H1 (cell line): Measurements from ENCODE around the gene FGF4. TPM values are rescaled to one million over a fixed set of nuclear protein-coding genes. Genes with fewer than 3 reads are reported as not detected.
A peak's percentile ranks its signal among the peaks of the same experiment; 100 is the strongest.

Experiments used
- CTCF ChIA-PET: fragments of 300-600 bp; sonication (Branson Sonifier 250); formaldehyde crosslinking; loops from one replicate; lab custom pipeline; 2021; ENCODE audit not compliant: partially characterized antibody; lab: Charles Lee
- POLR2A ChIA-PET: fragments of 300-600 bp; sonication (Branson Sonifier 250); formaldehyde crosslinking; loops from one replicate; lab custom pipeline; 2021; ENCODE audit warnings: inconsistent platforms; ENCODE audit not compliant: partially characterized antibody; lab: Charles Lee
- DNase-seq, 2 experiments: peaks; one replicate each; pipeline versions ENCODE4 v3.0.0 to v3.0.0-alpha.2; 2010 to 2022; ENCODE audit warnings: low spot score in 2 of 2, low read depth in 1 of 2, mixed read lengths in 1 of 2
- FAIRE-seq: peaks from 2 replicates; lab custom pipeline; 2011; peaks lifted over from hg19 to GRCh38; lab: Jason Lieb, UNC
- H2AFZ ChIP-seq: 2 replicates; pipeline ENCODE4 v1.8.1; 2012; ENCODE audit warnings: low read length, inconsistent platforms
- H2AK5ac ChIP-seq: 2 replicates; pipeline ENCODE4 v1.6.1; 2013; ENCODE audit warnings: low read depth, low read length
- H2BK120ac ChIP-seq: replicated peaks from 2 replicates; pipeline ENCODE3; 2013; ENCODE audit warnings: low read depth, low read length, inconsistent platforms
- H2BK12ac ChIP-seq: 2 replicates; pipeline ENCODE4 v1.6.1; 2013; ENCODE audit warnings: low read depth, low read length
- H2BK15ac ChIP-seq: 2 replicates; pipeline ENCODE4 v1.6.1; 2013; ENCODE audit warnings: low read length
- H2BK20ac ChIP-seq: 2 replicates; pipeline ENCODE4 v1.6.1; 2013; ENCODE audit warnings: low read length
- H2BK5ac ChIP-seq: 2 replicates; pipeline ENCODE4 v1.6.1; 2013; ENCODE audit warnings: low read depth, low read length
- H3K14ac ChIP-seq: 2 replicates; pipeline ENCODE4 v1.6.1; 2013; ENCODE audit warnings: inconsistent platforms; ENCODE audit not compliant: insufficient read length
- H3K18ac ChIP-seq: 2 replicates; pipeline ENCODE4 v1.6.1; 2013; ENCODE audit warnings: low read length; ENCODE audit errors: extremely low read depth
- H3K23ac ChIP-seq: 2 replicates; pipeline ENCODE4 v1.6.1; 2013; ENCODE audit warnings: inconsistent platforms; ENCODE audit not compliant: insufficient read length
- H3K23me2 ChIP-seq: 2 replicates; pipeline ENCODE4 v1.6.1; 2013; ENCODE audit warnings: low read depth, low read length
- H3K27ac ChIP-seq: 2 replicates; pipeline ENCODE4 v1.6.1; 2011; ENCODE audit warnings: low read depth, low read length, inconsistent platforms
- H3K27me3 ChIP-seq, 4 experiments: replicated peaks in 1 of 4; 1 replicate in 1 of 4; 2 replicates in 3 of 4; pipeline versions ENCODE4 v1.6.1 to v1.8.1; 2011 to 2013; ENCODE audit warnings: low read length in 3 of 4, mild to moderate bottlenecking in 3 of 4, inconsistent platforms in 2 of 4, mixed read lengths in 2 of 4, moderate library complexity in 1 of 4; ENCODE audit not compliant: control insufficient read depth in 3 of 4, insufficient read depth in 3 of 4; ENCODE audit errors: extremely low read depth in 1 of 4
- H3K36me3 ChIP-seq, 4 experiments: 2 replicates each; pipeline versions ENCODE4 v1.6.1 to v1.8.1; 2011 to 2013; ENCODE audit warnings: mild to moderate bottlenecking in 4 of 4, low read length in 3 of 4, moderate library complexity in 2 of 4, control low read depth in 1 of 4, inconsistent platforms in 1 of 4; ENCODE audit not compliant: insufficient read depth in 4 of 4, control insufficient read depth in 2 of 4
- H3K4ac ChIP-seq: replicated peaks from 2 replicates; pipeline ENCODE3; 2013; ENCODE audit warnings: low read length, low read depth, mixed read lengths, inconsistent platforms; ENCODE audit not compliant: insufficient read length
- H3K4me1 ChIP-seq, 4 experiments: replicated peaks in 1 of 4; 1 replicate in 1 of 4; 2 replicates in 3 of 4; pipeline versions ENCODE4 v1.6.1 to v1.8.1; 2011 to 2013; ENCODE audit warnings: low read length in 3 of 4, inconsistent platforms in 2 of 4, mixed read lengths in 1 of 4; ENCODE audit not compliant: insufficient read depth in 4 of 4, control insufficient read depth in 3 of 4
- H3K4me2 ChIP-seq, 2 experiments: 2 replicates each; pipeline versions ENCODE4 v1.6.1 to v1.8.1; 2011 to 2013; ENCODE audit warnings: low read depth in 2 of 2, low read length in 2 of 2, control low read depth in 1 of 2, inconsistent platforms in 1 of 2, mild to moderate bottlenecking in 1 of 2; ENCODE audit not compliant: insufficient read depth in 1 of 2
- H3K4me3 ChIP-seq, 4 experiments: fragments of 200-600, 300-600 bp in 1 of 4; sonication (generic), shearing (Covaris generic), sonication (Bioruptor Twin) in 1 of 4; 2 replicates each; pipeline versions ENCODE4 v1.5.1 to v1.8.1; 2011 to 2016; ENCODE audit warnings: low read length in 4 of 4, low read depth in 3 of 4, control low read depth in 2 of 4, inconsistent platforms in 2 of 4, mild to moderate bottlenecking in 2 of 4, mixed read lengths in 1 of 4, moderate library complexity in 1 of 4; ENCODE audit not compliant: insufficient read depth in 2 of 4; ENCODE audit errors: extremely low read depth in 1 of 4
- H3K56ac ChIP-seq: replicated peaks from 2 replicates; pipeline ENCODE3; 2013; ENCODE audit warnings: low read depth, mild to moderate bottlenecking, mixed read lengths, low read length, inconsistent platforms; ENCODE audit not compliant: insufficient read length
- H3K79me1 ChIP-seq: 2 replicates; pipeline ENCODE4 v1.6.1; 2013; ENCODE audit warnings: low read depth, low read length, control low read depth
- H3K79me2 ChIP-seq, 2 experiments: 2 replicates each; pipeline versions ENCODE4 v1.6.1 to v1.8.1; 2012 to 2013; ENCODE audit warnings: low read length in 2 of 2, mild to moderate bottlenecking in 2 of 2, inconsistent platforms in 1 of 2; ENCODE audit not compliant: insufficient read depth in 2 of 2, control insufficient read depth in 1 of 2
- H3K9ac ChIP-seq, 4 experiments: replicated peaks in 1 of 4; 1 replicate in 1 of 4; 2 replicates in 3 of 4; pipeline versions ENCODE4 v1.6.1 to v1.8.1; 2011 to 2013; ENCODE audit warnings: low read depth in 3 of 4, low read length in 3 of 4, control low read depth in 2 of 4, mild to moderate bottlenecking in 2 of 4, moderate library complexity in 2 of 4, inconsistent platforms in 1 of 4; ENCODE audit errors: extremely low read depth in 1 of 4
- H3K9me3 ChIP-seq, 2 experiments: 2 replicates each; pipeline versions ENCODE4 v1.6.1 to v1.8.1; 2012 to 2013; ENCODE audit warnings: mild to moderate bottlenecking in 2 of 2, moderate library complexity in 2 of 2, control low read depth in 1 of 2, inconsistent platforms in 1 of 2, low read depth in 1 of 2, low read length in 1 of 2, mixed read lengths in 1 of 2; ENCODE audit not compliant: insufficient read depth in 2 of 2
- H4K20me1 ChIP-seq, 2 experiments: replicated peaks in 1 of 2; 2 replicates each; pipeline versions ENCODE3 to v1.8.1; 2011 to 2013; ENCODE audit warnings: inconsistent platforms in 2 of 2, low read length in 2 of 2, mild to moderate bottlenecking in 1 of 2; ENCODE audit not compliant: insufficient read depth in 2 of 2, control insufficient read depth in 1 of 2
- H4K5ac ChIP-seq: 2 replicates; pipeline ENCODE4 v1.6.1; 2013; ENCODE audit warnings: low read length, low read depth, mixed read lengths, inconsistent platforms; ENCODE audit not compliant: insufficient read length
- H4K8ac ChIP-seq: 2 replicates; pipeline ENCODE4 v1.8.0; 2013; ENCODE audit warnings: mild to moderate bottlenecking, moderate library complexity, low read length, inconsistent platforms; ENCODE audit not compliant: insufficient read depth; ENCODE audit errors: extremely low read depth
- H4K91ac ChIP-seq: replicated peaks from 2 replicates; pipeline ENCODE3; 2013; ENCODE audit warnings: low read length, mixed read lengths, inconsistent platforms; ENCODE audit not compliant: insufficient read length
- BCL11A ChIP-seq, 2 experiments: IDR thresholded peaks; one replicate each; pipeline ENCODE4 v1.6.1; 2011; ENCODE audit warnings: low read depth in 2 of 2, low read length in 2 of 2, mild to moderate bottlenecking in 2 of 2
- CHD2 ChIP-seq: IDR thresholded peaks from 2 replicates; pipeline ENCODE4 v1.6.1; 2012; ENCODE audit warnings: low read length, improper control_type of control experiment
- EZH2 ChIP-seq: fragments of 200-600 bp; sonication (generic); IDR thresholded peaks from 2 replicates; pipeline ENCODE4 v1.7.1; 2012; ENCODE audit warnings: low read depth, mild to moderate bottlenecking, moderate library complexity, low read length, inconsistent platforms; ENCODE audit not compliant: severe bottlenecking
- KDM1A ChIP-seq: fragments of 200-600, 300-600 bp; sonication (generic); IDR thresholded peaks from 2 replicates; pipeline ENCODE4 v1.7.1; 2016; ENCODE audit warnings: mild to moderate bottlenecking, low read length, borderline replicate concordance
- KDM5A ChIP-seq: fragments of 200-600 bp; IDR thresholded peaks from 2 replicates; pipeline ENCODE4 v1.7.1; 2012; ENCODE audit warnings: mild to moderate bottlenecking, low read length, inconsistent platforms, mixed read lengths
- POLR2A ChIP-seq, 2 experiments: IDR thresholded peaks; 1 replicate in 1 of 2; 2 replicates in 1 of 2; pipeline ENCODE4 v1.6.1; 2011; ENCODE audit warnings: low read depth in 2 of 2, low read length in 2 of 2, mild to moderate bottlenecking in 2 of 2; ENCODE audit errors: control extremely low read depth in 1 of 2
- RAD21 ChIP-seq, 2 experiments: IDR thresholded peaks in 1 of 2; conservative IDR thresholded peaks in 1 of 2; 2 replicates each; pipeline ENCODE4 v1.6.1; 2011; ENCODE audit warnings: low read depth in 2 of 2, low read length in 2 of 2, improper control_type of control experiment in 1 of 2, inconsistent platforms in 1 of 2, mild to moderate bottlenecking in 1 of 2, moderate library complexity in 1 of 2
- RNF2 ChIP-seq: fragments of 200-900, 300-1000 bp; sonication (generic); IDR thresholded peaks from 2 replicates; pipeline ENCODE4 v1.7.1; 2016; ENCODE audit warnings: borderline replicate concordance, low read depth, mild to moderate bottlenecking, antibody characterized with exemption, low read length; ENCODE audit not compliant: poor library complexity, severe bottlenecking; ENCODE audit errors: missing control alignments
- TAF1 ChIP-seq: IDR thresholded peaks from 2 replicates; pipeline ENCODE4 v1.6.1; 2011; ENCODE audit warnings: mild to moderate bottlenecking, low read depth, low read length
- YY1 ChIP-seq: IDR thresholded peaks from 2 replicates; pipeline ENCODE4 v1.6.1; 2011; ENCODE audit warnings: low read depth, mild to moderate bottlenecking, low read length
- WGBS, 2 experiments: shearing (Covaris generic) in 1 of 2; methylation state at CpG; one replicate each; pipeline versions ENCODE4 v1.1.6 to v1.1.7; 2013 to 2015; ENCODE audit warnings: low lambda C conversion rate in 2 of 2, mixed read lengths in 2 of 2, inconsistent platforms in 1 of 2, low coverage in 1 of 2, missing lambda C conversion rate in 1 of 2; ENCODE audit not compliant: insufficient replicate concordance in 2 of 2, insufficient coverage in 1 of 2, insufficient read length in 1 of 2; ENCODE audit errors: extremely low coverage in 1 of 2, missing lambda C conversion rate in 1 of 2; 5-methylcytosine and 5-hydroxymethylcytosine counted together
- polyA plus RNA-seq, 7 experiments: library from polyadenylated mRNA; depleted of rRNA in 3 of 7; stranded (reverse) in 5 of 7; unstranded in 2 of 7; fragments of >200 nt in 5 of 7; fragments of 200-250 nt in 2 of 7; gene quantifications; 1 replicate in 5 of 7; 2 replicates in 1 of 7; 4 replicates in 1 of 7; pipeline versions ENCODE4 v1.2.1 to v1.2.3, GENCODE V29; 2011 to 2013; ENCODE audit warnings: missing spikeins in 2 of 7, mixed read lengths in 2 of 7
- total RNA-seq: library from RNA; stranded (reverse); fragmentation: NEBNext Ultra II Directional; extraction: Animal tissue kit (Norgen Biotek cat#: 25700); gene quantifications from 2 replicates; pipeline ENCODE4 v1.2.1, GENCODE V29; 2021

The FGF4 gene
- total and polyA plus RNA-seq, 2 of the 8 experiments (the other 6 are each of a cell fraction or from before 2014, with no cell fraction given): 0.57 to 2.0 TPM

DNA sequence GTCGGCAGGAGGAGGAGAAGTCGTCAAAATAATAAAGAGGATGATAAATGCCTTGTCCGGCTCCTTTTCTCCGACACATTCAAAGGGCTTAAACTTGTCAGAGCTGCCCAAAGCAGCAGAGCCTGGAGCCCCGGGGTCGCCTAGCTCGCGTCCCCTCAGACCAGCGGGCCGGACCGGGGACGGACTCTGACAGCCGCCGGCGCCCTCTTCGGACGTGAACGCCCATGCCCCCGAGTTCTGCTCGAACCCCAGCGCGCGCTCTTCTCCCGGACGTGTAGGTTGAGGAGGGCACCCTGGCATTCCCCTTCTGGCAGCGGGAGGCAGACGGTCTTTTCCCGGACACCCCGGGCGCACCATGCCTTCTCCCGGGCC lies 43.1 kb upstream of the FGF4 start:
- Histone ChIP-seq H3K18ac (no peak overlapping the region), H4K91ac (no peak overlapping the region), H3K4me1 (peaks cover 0 to 16% (median 9%) of the 10 kb centered on the region in 4 experiments; a peak in 6 of 7 replicates), H4K8ac (peak overlapping the region; percentile 65; the same call in 1 of the 2 replicates), H3K9ac (no peak overlapping the region), H4K20me1 (peaks cover 0 to 4% of the 10 kb centered on the region in 2 experiments), H3K23me2 (peaks cover 26% of the 10 kb centered on the region; the same call in 1 of the 2 replicates), H2AFZ (no peak overlapping the region), H3K23ac (no peak overlapping the region), H3K36me3 (peaks cover 0 to 4% (median 0%) of the 10 kb centered on the region in 4 experiments; a peak in 1 of 8 replicates), H3K27ac (no peak overlapping the region), H2BK15ac (no peak overlapping the region), H2BK12ac (no peak overlapping the region), H2BK20ac (no peak overlapping the region), H2BK120ac (no peak overlapping the region), H3K79me2 (no peaks in the 10 kb centered on the region), H4K5ac (no peak overlapping the region)
- CTCF ChIA-PET: interaction anchor here (0.6 to 2.1 kb wide), 9 partner anchors 11 to 109 kb away, joined by 3 to 7 read pairs (median 4); no protein-coding TSS in a partner anchor
- DNase-seq: peak in 1 of 2 experiments; percentile 66
- no peak for TF ChIP-seq POLR2A (IDR thresholded peaks at IDR 0.05; ENCODE audit: control extremely low read depth in 1 of 2, low read depth in 2 of 2, low read length in 2 of 2)
- TF ChIP-seq YY1: no peak
- no peak for TF ChIP-seq BCL11A (IDR thresholded peaks at IDR 0.05; ENCODE audit: low read depth in 2 of 2, low read length in 2 of 2)
- TF ChIP-seq RAD21 (IDR thresholded peaks at IDR 0.05 in 1 of 2, conservative IDR thresholded peaks at IDR 0.05 in 1 of 2; ENCODE audit: low read depth in 2 of 2, low read length in 2 of 2): no peak
- TF ChIP-seq EZH2: peak; percentile 67
- TF ChIP-seq CHD2: no peak
- TF ChIP-seq KDM5A: no peak
- no peak for TF ChIP-seq KDM1A
- TF ChIP-seq TAF1: no peak
- TF ChIP-seq RNF2: peak; percentile 32
- TF ChIP-seq, all 59 proteins: peak for 2
- H3K4me2 ChIP-seq: peak overlapping the region; percentile 68 to 73
- no peak overlapping the region for H3K4ac ChIP-seq
- H3K9me3 ChIP-seq: no peaks in the 10 kb centered on the region
- no peak overlapping the region for H3K56ac ChIP-seq
- FAIRE-seq: no peak
- no peak overlapping the region for H2AK5ac ChIP-seq
- peak overlapping the region; percentile 16 to 54 (median 30); a peak in 5 of 8 replicates for H3K4me3 ChIP-seq
- peaks cover 57 to 88% (median 80%) of the 10 kb centered on the region in 4 experiments for H3K27me3 ChIP-seq
- no peak overlapping the region for H3K14ac ChIP-seq
- H3K79me1 ChIP-seq: no peaks in the 10 kb centered on the region; the same call in 1 of the 2 replicates
- POLR2A ChIA-PET: interaction anchor here (1.0 kb wide), 1 partner anchor 117 kb away, joined by 5 read pairs; no protein-coding TSS in a partner anchor
- no peak overlapping the region for H2BK5ac ChIP-seq
- 2% methylated on average over 23 of the region's 31 CpGs; no CpG with 5 or more reads in 1 of the 2 experiments for WGBS, 2 experiments
